HepG2 (cell line): ENCODE results near the gene COASY. TPM values are rescaled to one million over a fixed set of nuclear protein-coding genes. Genes with fewer than 3 reads are reported as not detected.

Source experiments
- ATRX ChIP-seq: sonication (generic); formaldehyde crosslinking; IDR thresholded peaks from 2 replicates; pipeline ENCODE4 v1.4.0; 2020; ENCODE audit warnings: missing genetic modification reagents, borderline replicate concordance
- EZH2 ChIP-seq: conservative IDR thresholded peaks from 2 replicates; pipeline ENCODE4 v1.6.1; 2012; ENCODE audit warnings: mild to moderate bottlenecking, low read depth, low read length, moderate library complexity
- MEIS1 ChIP-seq: sonication (generic); formaldehyde crosslinking; IDR thresholded peaks from 2 replicates; pipeline ENCODE4 v1.9.0; 2021; ENCODE audit warnings: mild to moderate bottlenecking, missing genetic modification reagents, moderate library complexity, borderline replicate concordance
- NFRKB ChIP-seq: fragments of 450-650 bp; IDR thresholded peaks from 2 replicates; pipeline ENCODE4 v1.6.1; 2017
- PHF8 ChIP-seq: sonication (generic); formaldehyde crosslinking; IDR thresholded peaks from 2 replicates; pipeline ENCODE4 v1.5.0; 2020; ENCODE audit warnings: missing genetic modification reagents
- PLRG1 ChIP-seq: fragments of 450-650 bp; conservative IDR thresholded peaks from 2 replicates; pipeline ENCODE4 v1.6.1; 2016
- RXRA ChIP-seq: sonication (generic); formaldehyde crosslinking; IDR thresholded peaks from 2 replicates; pipeline ENCODE4 v1.5.1; 2020; ENCODE audit warnings: missing genetic modification reagents
- SMAD3 ChIP-seq: sonication (generic); formaldehyde crosslinking; IDR thresholded peaks from 2 replicates; pipeline ENCODE4 v1.4.0; 2020; ENCODE audit warnings: missing genetic modification reagents
- TARDBP ChIP-seq: sonication (generic); formaldehyde crosslinking; IDR thresholded peaks from 2 replicates; pipeline ENCODE4 v1.8.0; 2022; ENCODE audit warnings: mild to moderate bottlenecking, missing genetic modification reagents
- TCF7L2 ChIP-seq: IDR thresholded peaks from 2 replicates; pipeline ENCODE4 v1.6.1; 2011; ENCODE audit warnings: mild to moderate bottlenecking, low read depth, low read length, moderate library complexity
- TEAD3 ChIP-seq: optimal IDR thresholded peaks from 2 replicates; pipeline ENCODE3; 2016; ENCODE audit warnings: borderline replicate concordance
- TSC22D2 ChIP-seq: sonication (generic); formaldehyde crosslinking; IDR thresholded peaks from 2 replicates; pipeline ENCODE4 v1.5.1; 2020; ENCODE audit warnings: missing genetic modification reagents, mild to moderate bottlenecking, borderline replicate concordance
- ZC3H13 ChIP-seq: sonication (generic); formaldehyde crosslinking; IDR thresholded peaks from 2 replicates; pipeline ENCODE4 v1.8.1; 2023; ENCODE audit warnings: mild to moderate bottlenecking, missing genetic modification reagents, moderate library complexity
- ZNF282 ChIP-seq: fragments of 450-650 bp; IDR thresholded peaks from 2 replicates; pipeline ENCODE4 v1.6.1; 2018; ENCODE audit not compliant: partially characterized antibody
- ZNF337 ChIP-seq: sonication (generic); formaldehyde crosslinking; IDR thresholded peaks from 2 replicates; pipeline ENCODE4 v1.5.1; 2020; ENCODE audit warnings: missing genetic modification reagents, low read depth, mild to moderate bottlenecking, borderline replicate concordance
- ZNF678 ChIP-seq: sonication (generic); formaldehyde crosslinking; IDR thresholded peaks from 2 replicates; pipeline ENCODE4 v1.4.0; 2020; ENCODE audit warnings: mild to moderate bottlenecking, missing genetic modification reagents
- ZNF891 ChIP-seq: sonication (generic); formaldehyde crosslinking; IDR thresholded peaks from 2 replicates; pipeline ENCODE4 v1.5.0; 2020; ENCODE audit warnings: mild to moderate bottlenecking, missing genetic modification reagents
- ZSCAN21 ChIP-seq: sonication (generic); formaldehyde crosslinking; IDR thresholded peaks from 2 replicates; pipeline ENCODE4 v1.8.0; 2022; ENCODE audit warnings: mild to moderate bottlenecking, missing genetic modification reagents, moderate library complexity, borderline replicate concordance
- polyA plus RNA-seq, 8 experiments: library from polyadenylated mRNA; depleted of rRNA in 3 of 8; stranded (reverse) in 7 of 8; unstranded in 1 of 8; fragments of >200 nt; fragmentation: Illumina TruSeq in 4 of 8; extraction: Trizol in 4 of 8; gene quantifications; 2 replicates each; pipeline versions ENCODE4 v1.2.1 to v1.2.3, GENCODE V29; 2011 to 2016; ENCODE audit warnings: low read depth in 4 of 8, missing spikeins in 1 of 8, mixed read lengths in 1 of 8; ENCODE audit not compliant: insufficient read depth in 1 of 8
- total RNA-seq, 5 experiments: library from RNA; depleted of rRNA; stranded (reverse); fragments of >200 nt; fragmentation: Illumina TruSeq; extraction: Trizol; gene quantifications; 2 replicates each; pipeline ENCODE4 v1.2.3, GENCODE V29; 2016; ENCODE audit warnings: low read depth in 1 of 5
- TF ChIP-seq, protein P1 (sequence below): sonication (generic); formaldehyde crosslinking; IDR thresholded peaks from 2 replicates; pipeline ENCODE4 v1.8.0; 2022; ENCODE audit warnings: missing genetic modification reagents, low read depth, mild to moderate bottlenecking, borderline replicate concordance
- TF ChIP-seq, protein P2 (sequence below): sonication (generic); formaldehyde crosslinking; IDR thresholded peaks from 2 replicates; pipeline ENCODE4 v1.5.0; 2020; ENCODE audit warnings: missing genetic modification reagents
- TF ChIP-seq, protein P3 (sequence below): IDR thresholded peaks from 2 replicates; pipeline ENCODE4 v1.6.1; 2012; ENCODE audit warnings: low read depth, low read length, improper control_type of control experiment
- TF ChIP-seq, protein P4 (sequence below): sonication (generic); formaldehyde crosslinking; conservative IDR thresholded peaks from 2 replicates; pipeline ENCODE4 v1.4.0; 2020; ENCODE audit warnings: missing genetic modification reagents
- TF ChIP-seq, protein P5 (sequence below): sonication (generic); formaldehyde crosslinking; IDR thresholded peaks from 2 replicates; pipeline ENCODE4 v1.5.1; 2020; ENCODE audit warnings: mild to moderate bottlenecking, missing genetic modification reagents, moderate library complexity
- TF ChIP-seq, protein P6 (sequence below): IDR thresholded peaks from 2 replicates; pipeline ENCODE4 v1.6.1; 2016; ENCODE audit warnings: mild to moderate bottlenecking

The COASY gene
- total and polyA plus RNA-seq, 2 of the 13 experiments (the other 11 are each of a cell fraction or from before 2014, with no cell fraction given), result 90.7 to 125 TPM

DNA sequence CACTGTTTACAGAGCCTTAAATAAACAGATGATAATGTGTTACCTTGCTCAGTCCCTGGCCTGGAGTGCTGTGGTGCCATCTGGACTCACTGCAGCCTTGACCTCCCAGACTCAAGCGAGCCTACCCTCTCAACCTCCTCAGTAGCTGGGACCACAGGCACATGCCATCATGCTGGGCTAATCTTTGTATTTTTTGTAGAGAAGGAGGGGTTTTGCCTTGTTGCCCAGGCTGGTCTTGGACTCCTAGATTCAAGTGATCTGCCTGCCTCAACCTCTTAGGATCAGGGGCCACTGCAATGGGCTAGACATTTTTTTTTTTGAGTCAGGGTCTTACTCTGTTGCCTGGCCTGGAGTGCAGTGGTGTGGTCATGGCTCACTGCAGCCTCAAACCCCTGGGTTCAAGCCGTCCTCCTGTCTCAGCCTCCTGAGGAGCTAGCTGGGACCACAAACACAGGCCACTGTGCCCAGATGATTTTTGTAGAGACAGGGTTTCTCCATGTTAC is 30.9 kb upstream of the COASY start (continued):
- TF ChIP-seq TARDBP (CRISPR knock-in tag), result peak; percentile 90
- TF ChIP-seq, protein P1, sequence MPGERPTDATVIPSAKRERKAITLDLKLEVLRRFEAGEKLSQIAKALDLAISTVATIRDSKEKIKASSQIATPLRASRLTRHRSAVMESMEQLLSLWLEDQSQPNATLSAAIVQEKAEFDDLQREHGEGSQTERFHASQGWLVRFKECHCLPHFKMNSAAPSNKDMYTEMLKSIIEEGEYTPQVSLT, result no peak
- TF ChIP-seq, protein P2, sequence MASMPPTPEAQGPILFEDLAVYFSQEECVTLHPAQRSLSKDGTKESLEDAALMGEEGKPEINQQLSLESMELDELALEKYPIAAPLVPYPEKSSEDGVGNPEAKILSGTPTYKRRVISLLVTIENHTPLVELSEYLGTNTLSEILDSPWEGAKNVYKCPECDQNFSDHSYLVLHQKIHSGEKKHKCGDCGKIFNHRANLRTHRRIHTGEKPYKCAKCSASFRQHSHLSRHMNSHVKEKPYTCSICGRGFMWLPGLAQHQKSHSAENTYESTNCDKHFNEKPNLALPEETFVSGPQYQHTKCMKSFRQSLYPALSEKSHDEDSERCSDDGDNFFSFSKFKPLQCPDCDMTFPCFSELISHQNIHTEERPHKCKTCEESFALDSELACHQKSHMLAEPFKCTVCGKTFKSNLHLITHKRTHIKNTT (CRISPR knock-in tag), result no peak
- TF ChIP-seq NFRKB, result no peak
- peak; percentile 95 for TF ChIP-seq RXRA
- TF ChIP-seq ZNF678 (CRISPR knock-in tag), result 0 out of 2 replicates have a peak, but pooled peaks have one; percentile 46
- TF ChIP-seq, protein P3, sequence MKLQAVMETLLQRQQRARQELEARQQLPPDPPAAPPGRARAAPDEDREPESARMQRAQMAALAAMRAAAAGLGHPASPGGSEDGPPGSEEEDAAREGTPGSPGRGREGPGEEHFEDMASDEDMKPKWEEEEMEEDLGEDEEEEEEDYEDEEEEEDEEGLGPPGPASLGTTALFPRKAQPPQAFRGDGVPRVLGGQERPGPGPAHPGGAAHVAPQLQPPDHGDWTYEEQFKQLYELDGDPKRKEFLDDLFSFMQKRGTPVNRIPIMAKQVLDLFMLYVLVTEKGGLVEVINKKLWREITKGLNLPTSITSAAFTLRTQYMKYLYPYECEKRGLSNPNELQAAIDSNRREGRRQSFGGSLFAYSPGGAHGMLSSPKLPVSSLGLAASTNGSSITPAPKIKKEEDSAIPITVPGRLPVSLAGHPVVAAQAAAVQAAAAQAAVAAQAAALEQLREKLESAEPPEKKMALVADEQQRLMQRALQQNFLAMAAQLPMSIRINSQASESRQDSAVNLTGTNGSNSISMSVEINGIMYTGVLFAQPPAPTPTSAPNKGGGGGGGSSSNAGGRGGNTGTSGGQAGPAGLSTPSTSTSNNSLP, result peak; percentile 88; the same call in 1 of the 2 replicates
- TF ChIP-seq, protein P4, sequence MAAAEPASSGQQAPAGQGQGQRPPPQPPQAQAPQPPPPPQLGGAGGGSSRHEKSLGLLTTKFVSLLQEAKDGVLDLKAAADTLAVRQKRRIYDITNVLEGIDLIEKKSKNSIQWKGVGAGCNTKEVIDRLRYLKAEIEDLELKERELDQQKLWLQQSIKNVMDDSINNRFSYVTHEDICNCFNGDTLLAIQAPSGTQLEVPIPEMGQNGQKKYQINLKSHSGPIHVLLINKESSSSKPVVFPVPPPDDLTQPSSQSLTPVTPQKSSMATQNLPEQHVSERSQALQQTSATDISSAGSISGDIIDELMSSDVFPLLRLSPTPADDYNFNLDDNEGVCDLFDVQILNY, result no peak
- peak; percentile 80 for TF ChIP-seq TEAD3 (CRISPR knock-in tag)
- TF ChIP-seq ZNF891 (CRISPR knock-in tag), result no peak; the same call in 1 of the 2 replicates
- TF ChIP-seq, protein P5, sequence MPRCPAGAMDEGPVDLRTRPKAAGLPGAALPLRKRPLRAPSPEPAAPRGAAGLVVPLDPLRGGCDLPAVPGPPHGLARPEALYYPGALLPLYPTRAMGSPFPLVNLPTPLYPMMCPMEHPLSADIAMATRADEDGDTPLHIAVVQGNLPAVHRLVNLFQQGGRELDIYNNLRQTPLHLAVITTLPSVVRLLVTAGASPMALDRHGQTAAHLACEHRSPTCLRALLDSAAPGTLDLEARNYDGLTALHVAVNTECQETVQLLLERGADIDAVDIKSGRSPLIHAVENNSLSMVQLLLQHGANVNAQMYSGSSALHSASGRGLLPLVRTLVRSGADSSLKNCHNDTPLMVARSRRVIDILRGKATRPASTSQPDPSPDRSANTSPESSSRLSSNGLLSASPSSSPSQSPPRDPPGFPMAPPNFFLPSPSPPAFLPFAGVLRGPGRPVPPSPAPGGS (CRISPR knock-in tag), result peak; percentile 61; the same call in 1 of the 2 replicates
- TF ChIP-seq ZNF282, result no peak
- peak; percentile 87; the same call in 1 of the 2 replicates for TF ChIP-seq ZNF337 (CRISPR knock-in tag)
- TF ChIP-seq MEIS1 (CRISPR knock-in tag), result no peak
- peak; percentile 90 for TF ChIP-seq ZSCAN21 (CRISPR knock-in tag)
- TF ChIP-seq, protein P6, sequence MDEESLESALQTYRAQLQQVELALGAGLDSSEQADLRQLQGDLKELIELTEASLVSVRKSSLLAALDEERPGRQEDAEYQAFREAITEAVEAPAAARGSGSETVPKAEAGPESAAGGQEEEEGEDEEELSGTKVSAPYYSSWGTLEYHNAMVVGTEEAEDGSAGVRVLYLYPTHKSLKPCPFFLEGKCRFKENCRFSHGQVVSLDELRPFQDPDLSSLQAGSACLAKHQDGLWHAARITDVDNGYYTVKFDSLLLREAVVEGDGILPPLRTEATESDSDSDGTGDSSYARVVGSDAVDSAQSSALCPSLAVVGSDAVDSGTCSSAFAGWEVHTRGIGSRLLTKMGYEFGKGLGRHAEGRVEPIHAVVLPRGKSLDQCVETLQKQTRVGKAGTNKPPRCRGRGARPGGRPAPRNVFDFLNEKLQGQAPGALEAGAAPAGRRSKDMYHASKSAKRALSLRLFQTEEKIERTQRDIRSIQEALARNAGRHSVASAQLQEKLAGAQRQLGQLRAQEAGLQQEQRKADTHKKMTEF (CRISPR knock-in tag), result peak; percentile 89
- TF ChIP-seq PLRG1, result no peak
- TF ChIP-seq TCF7L2, result no peak
- TF ChIP-seq ATRX (CRISPR knock-in tag), result no peak
- peak; percentile 73; the same call in 1 of the 2 replicates for TF ChIP-seq ZC3H13 (CRISPR knock-in tag)
- TF ChIP-seq EZH2, result no peak
- TF ChIP-seq PHF8 (CRISPR knock-in tag), result no peak; the same call in 1 of the 2 replicates
- no peak; the same call in 1 of the 2 replicates for TF ChIP-seq TSC22D2 (CRISPR knock-in tag)
- peak; percentile 82; the same call in 1 of the 2 replicates for TF ChIP-seq SMAD3 (CRISPR knock-in tag)
